SK-N-SH (cell line): ENCODE data around the gene FBN2. TPM values are rescaled to one million over a fixed set of nuclear protein-coding genes. Genes with fewer than 3 reads are reported as not detected.

Source experiments
- CTCF ChIA-PET: fragments of 300-600, 350-600 bp; formaldehyde crosslinking; extraction: SDS; loops from one replicate; lab custom pipeline; 2021; lab: Yijun Ruan, JAX
- POLR2A ChIA-PET: fragments of 350-600 bp; sonication (Branson Sonifier 250); formaldehyde crosslinking; extraction: SDS; loops from one replicate; lab custom pipeline; 2020; ENCODE audit warnings: antibody characterized with exemption, inconsistent platforms; lab: Yijun Ruan, JAX
- DNase-seq: peaks from one replicate; pipeline ENCODE4 v3.0.0; 2012
- H2AFZ ChIP-seq: fragments of 200-600 bp; sonication (generic); 2 replicates; pipeline ENCODE4 v1.8.1; 2016; ENCODE audit warnings: antibody characterized with exemption, mild to moderate bottlenecking, low read depth
- H3F3A ChIP-seq: fragments of 200-600 bp; sonication (generic); replicated peaks from 2 replicates; pipeline ENCODE3; 2016; ENCODE audit warnings: antibody characterized with exemption, mild to moderate bottlenecking; ENCODE audit not compliant: insufficient read depth
- H3K27ac ChIP-seq, 2 experiments: fragments of 200-500 bp in 1 of 2; fragments of 200-600 bp in 1 of 2; sonication (Bioruptor generic) in 1 of 2; sonication (generic), shearing (Covaris generic) in 1 of 2; 2 replicates each; pipeline versions ENCODE4 v1.5.1 to v1.6.1; 2014 to 2016; ENCODE audit warnings: low read depth in 2 of 2, inconsistent platforms in 1 of 2, low read length in 1 of 2, mild to moderate bottlenecking in 1 of 2, mixed read lengths in 1 of 2
- H3K27me3 ChIP-seq: fragments of 200-600 bp; sonication (generic), shearing (Covaris generic); 2 replicates; pipeline ENCODE4 v1.6.1; 2016; ENCODE audit warnings: mixed run types; ENCODE audit not compliant: insufficient read depth
- H3K36me3 ChIP-seq, 2 experiments: fragments of 200-500 bp in 1 of 2; fragments of 200-600 bp in 1 of 2; sonication (Bioruptor generic) in 1 of 2; sonication (generic) in 1 of 2; replicated peaks in 1 of 2; 2 replicates each; pipeline versions ENCODE3 to v1.5.1; 2014 to 2016; ENCODE audit warnings: low read length in 1 of 2, mild to moderate bottlenecking in 1 of 2; ENCODE audit not compliant: insufficient read depth in 2 of 2, control insufficient read depth in 1 of 2
- H3K4me1 ChIP-seq, 2 experiments: fragments of 200-500 bp in 1 of 2; fragments of 200-600 bp in 1 of 2; sonication (Bioruptor generic) in 1 of 2; sonication (generic), shearing (Covaris generic) in 1 of 2; 2 replicates each; pipeline versions ENCODE4 v1.5.1 to v1.6.1; 2014 to 2016; ENCODE audit warnings: low read depth in 1 of 2, low read length in 1 of 2, mixed run types in 1 of 2; ENCODE audit not compliant: insufficient read depth in 2 of 2, control insufficient read depth in 1 of 2
- H3K4me2 ChIP-seq: fragments of 200-600 bp; sonication (generic), shearing (Covaris generic); 2 replicates; pipeline ENCODE4 v1.6.1; 2017; ENCODE audit warnings: mixed run types
- H3K4me3 ChIP-seq, 2 experiments: fragments of 200-500 bp in 1 of 2; fragments of 200-600 bp in 1 of 2; sonication (Bioruptor generic) in 1 of 2; sonication (generic), shearing (Covaris generic) in 1 of 2; 2 replicates each; pipeline versions ENCODE4 v1.5.1 to v1.8.1; 2014 to 2016; ENCODE audit warnings: low read depth in 2 of 2, inconsistent platforms in 1 of 2, low read length in 1 of 2, mild to moderate bottlenecking in 1 of 2, mixed read lengths in 1 of 2, moderate library complexity in 1 of 2
- H3K79me2 ChIP-seq: fragments of 200-600 bp; sonication (generic); 2 replicates; pipeline ENCODE4 v1.8.1; 2017; ENCODE audit warnings: mild to moderate bottlenecking; ENCODE audit not compliant: insufficient read depth
- H3K9ac ChIP-seq: fragments of 200-600 bp; sonication (generic); 2 replicates; pipeline ENCODE4 v1.6.1; 2017; ENCODE audit warnings: mixed run types
- H3K9me2 ChIP-seq: fragments of 200-600 bp; sonication (generic); 2 replicates; pipeline ENCODE4 v1.6.1; 2017; ENCODE audit warnings: mixed run types
- H3K9me3 ChIP-seq: fragments of 200-600 bp; sonication (generic); 2 replicates; pipeline ENCODE4 v1.6.1; 2017; ENCODE audit warnings: mixed run types, mild to moderate bottlenecking, moderate library complexity
- H4K20me1 ChIP-seq: fragments of 200-600 bp; sonication (generic); 2 replicates; pipeline ENCODE4 v1.6.1; 2017; ENCODE audit warnings: mild to moderate bottlenecking, mixed run types; ENCODE audit not compliant: insufficient read depth
- CHD2 ChIP-seq: fragments of 150-350 bp; IDR thresholded peaks from 2 replicates; pipeline ENCODE4 v1.6.1; 2018; ENCODE audit warnings: low read length; ENCODE audit not compliant: partially characterized antibody
- EZH2phosphoT487 ChIP-seq: fragments of 200-600 bp; sonication (generic); IDR thresholded peaks from 2 replicates; pipeline ENCODE4 v1.6.1; 2017; ENCODE audit warnings: low read depth, mixed run types, mild to moderate bottlenecking, antibody characterized with exemption, moderate library complexity, borderline replicate concordance
- FOSL2 ChIP-seq: IDR thresholded peaks from 2 replicates; pipeline ENCODE4 v1.4.0; 2012; ENCODE audit warnings: low read depth, mild to moderate bottlenecking, moderate library complexity, borderline replicate concordance
- FOXJ3 ChIP-seq: sonication (generic); formaldehyde crosslinking; IDR thresholded peaks from 2 replicates; pipeline ENCODE4 v1.5.1; 2020; ENCODE audit warnings: mild to moderate bottlenecking, missing genetic modification reagents
- FOXM1 ChIP-seq: IDR thresholded peaks from 2 replicates; pipeline ENCODE4 v1.4.0; 2012; ENCODE audit warnings: low read depth, mild to moderate bottlenecking
- IRF3 ChIP-seq: fragments of 150-350 bp; IDR thresholded peaks from 2 replicates; pipeline ENCODE4 v1.6.1; 2016; ENCODE audit warnings: mild to moderate bottlenecking, low read depth, low read length
- JUND ChIP-seq: IDR thresholded peaks from 2 replicates; pipeline ENCODE4 v1.4.0; 2012
- MAX ChIP-seq: IDR thresholded peaks from 2 replicates; pipeline ENCODE4 v1.4.0; 2012; ENCODE audit warnings: low read depth
- MEF2A ChIP-seq: IDR thresholded peaks from 2 replicates; pipeline ENCODE4 v1.4.0; 2012; ENCODE audit warnings: low read depth, borderline replicate concordance
- MXI1 ChIP-seq: IDR thresholded peaks from 2 replicates; pipeline ENCODE4 v1.6.1; 2012; ENCODE audit warnings: mild to moderate bottlenecking, low read depth, low read length, improper control_type of control experiment
- NFIC ChIP-seq: IDR thresholded peaks from 2 replicates; pipeline ENCODE4 v1.4.0; 2012; ENCODE audit warnings: borderline replicate concordance
- POLR2AphosphoS5 ChIP-seq: IDR thresholded peaks from 2 replicates; pipeline ENCODE4 v1.6.1; 2012; ENCODE audit warnings: low read depth, low read length
- RFX5 ChIP-seq: IDR thresholded peaks from 2 replicates; pipeline ENCODE4 v1.6.1; 2012; ENCODE audit warnings: mild to moderate bottlenecking, improper control_type of control experiment, low read length
- SIN3A ChIP-seq: IDR thresholded peaks from 2 replicates; pipeline ENCODE4 v1.6.1; 2012; ENCODE audit warnings: low read depth, mild to moderate bottlenecking, low read length, moderate library complexity, borderline replicate concordance
- SMC3 ChIP-seq: IDR thresholded peaks from 2 replicates; pipeline ENCODE4 v1.6.1; 2012; ENCODE audit warnings: low read depth, low read length, improper control_type of control experiment
- TAF1 ChIP-seq: IDR thresholded peaks from 2 replicates; pipeline ENCODE4 v1.6.1; 2012; ENCODE audit warnings: low read depth, mild to moderate bottlenecking, low read length, moderate library complexity, borderline replicate concordance
- TCF12 ChIP-seq: IDR thresholded peaks from 2 replicates; pipeline ENCODE4 v1.4.0; 2012
- TEAD4 ChIP-seq: IDR thresholded peaks from 2 replicates; pipeline ENCODE4 v1.4.0; 2012; ENCODE audit warnings: mild to moderate bottlenecking, borderline replicate concordance; ENCODE audit not compliant: insufficient read depth
- YY1 ChIP-seq: IDR thresholded peaks from 2 replicates; pipeline ENCODE4 v1.4.0; 2012; ENCODE audit warnings: low read depth, mild to moderate bottlenecking
- WGBS: methylation state at CpG from one replicate; pipeline ENCODE4 v1.1.6; 2017; ENCODE audit warnings: low lambda C conversion rate; 5-methylcytosine and 5-hydroxymethylcytosine counted together
- polyA plus RNA-seq, 3 experiments: library from polyadenylated mRNA; depleted of rRNA; stranded (reverse); fragments of >200 nt; gene quantifications; 2 replicates each; pipeline ENCODE4 v1.2.3, GENCODE V29; 2012
- TF ChIP-seq, protein P1 (sequence below): IDR thresholded peaks from 2 replicates; pipeline ENCODE4 v1.4.0; 2012; ENCODE audit warnings: low read depth, borderline replicate concordance

The FBN2 gene
- polyA plus RNA-seq, 1 of the 3 experiments (the other 2 are of a cell fraction), result 2.2 TPM

DNA sequence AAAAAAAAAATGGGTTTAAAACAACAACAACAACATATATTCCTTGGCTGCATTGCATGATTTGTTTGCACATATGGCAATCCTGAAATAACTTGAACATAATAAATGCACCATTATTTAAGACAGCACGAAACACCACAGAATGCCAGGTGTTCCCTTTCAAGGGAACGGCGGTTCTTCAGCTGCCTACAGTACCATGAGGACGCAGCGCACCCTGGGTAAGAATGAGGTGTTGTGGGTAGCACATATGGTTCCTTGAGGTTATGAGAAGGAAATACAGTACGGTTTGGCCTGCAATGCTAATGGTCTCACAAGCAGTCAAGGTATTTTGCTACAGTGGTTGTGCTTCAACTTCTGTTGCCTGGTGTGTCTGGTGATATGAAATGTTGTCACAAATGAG lies 279.7 kb downstream of the FBN2 start:
- no peaks in the 10 kb centered on the region for H3K36me3 ChIP-seq
- no peaks in the 10 kb centered on the region for H3F3A ChIP-seq
- TF ChIP-seq SMC3 (no peak), CHD2 (no peak), MXI1 (no peak), TCF12 (no peak), SIN3A (no peak), FOXJ3 (CRISPR knock-in tag) (no peak), EZH2phosphoT487 (no peak), TAF1 (no peak), JUND (no peak), FOXM1 (no peak), POLR2AphosphoS5 (no peak), NFIC (no peak), TEAD4 (no peak), RFX5 (no peak), FOSL2 (no peak), IRF3 (no peak), MEF2A (no peak), MAX (no peak), YY1 (no peak)
- TF ChIP-seq, protein P1, sequence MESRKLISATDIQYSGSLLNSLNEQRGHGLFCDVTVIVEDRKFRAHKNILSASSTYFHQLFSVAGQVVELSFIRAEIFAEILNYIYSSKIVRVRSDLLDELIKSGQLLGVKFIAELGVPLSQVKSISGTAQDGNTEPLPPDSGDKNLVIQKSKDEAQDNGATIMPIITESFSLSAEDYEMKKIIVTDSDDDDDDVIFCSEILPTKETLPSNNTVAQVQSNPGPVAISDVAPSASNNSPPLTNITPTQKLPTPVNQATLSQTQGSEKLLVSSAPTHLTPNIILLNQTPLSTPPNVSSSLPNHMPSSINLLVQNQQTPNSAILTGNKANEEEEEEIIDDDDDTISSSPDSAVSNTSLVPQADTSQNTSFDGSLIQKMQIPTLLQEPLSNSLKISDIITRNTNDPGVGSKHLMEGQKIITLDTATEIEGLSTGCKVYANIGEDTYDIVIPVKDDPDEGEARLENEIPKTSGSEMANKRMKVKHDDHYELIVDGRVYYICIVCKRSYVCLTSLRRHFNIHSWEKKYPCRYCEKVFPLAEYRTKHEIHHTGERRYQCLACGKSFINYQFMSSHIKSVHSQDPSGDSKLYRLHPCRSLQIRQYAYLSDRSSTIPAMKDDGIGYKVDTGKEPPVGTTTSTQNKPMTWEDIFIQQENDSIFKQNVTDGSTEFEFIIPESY, result no peak
- no peaks in the 10 kb centered on the region for H3K9me2 ChIP-seq
- POLR2A ChIA-PET, result no interaction called here
- H3K9ac ChIP-seq, result no peak overlapping the region
- H3K27ac ChIP-seq, result no peak overlapping the region
- DNase-seq, result no peak
- H3K4me2 ChIP-seq, result no peak overlapping the region
- H3K9me3 ChIP-seq, result no peaks in the 10 kb centered on the region
- CTCF ChIA-PET, result interaction anchor here (0.9 kb wide), 1 partner anchor 45 kb away, joined by 3 read pairs; no protein-coding TSS in a partner anchor
- H3K4me3 ChIP-seq, result no peak overlapping the region
- H4K20me1 ChIP-seq, result no peaks in the 10 kb centered on the region
- H3K27me3 ChIP-seq, result peaks cover 19% of the 10 kb centered on the region; the same call in 1 of the 2 replicates
- no peaks in the 10 kb centered on the region for H3K79me2 ChIP-seq
- H2AFZ ChIP-seq, result no peak overlapping the region
- H3K4me1 ChIP-seq, result no peaks in the 10 kb centered on the region
- 24% methylated on average over 6 of the region's 6 CpGs for WGBS
